GM18873 (cell line): ENCODE data around the gene S100A14.
A peak's percentile ranks its signal among the peaks of the same experiment; 100 is the strongest.
"Not testable (repeated sequence)": the region's sequence is repeated elsewhere in the genome, so short reads cannot be mapped to it uniquely, and the experiment has no call there.

Experiments
- ATAC-seq: cut with Tn5 transposase; IDR thresholded peaks from one replicate; pipeline ENCODE4 v1.9.1; 2021; ENCODE audit warnings: mild to moderate bottlenecking, moderate library complexity, moderate number of reproducible peaks; ENCODE audit not compliant: unreplicated experiment, low FRiP score

Gene S100A14

GRCh38 chr1:153598309-153599172 lies 17.6 kb downstream of the S100A14 start:
- peak; percentile 95 for ATAC-seq

- ATAC-seq: no peak
These were observed 18.9 kb downstream of the S100A14 start for GRCh38 chr1:153597206-153597605.

- ATAC-seq: no peak
These were observed 23.4 kb downstream of the S100A14 start for GRCh38 chr1:153592748-153593147.

GRCh38 chr1:153588482-153588881 lies 27.6 kb downstream of the S100A14 start:
- no peak for ATAC-seq

- not testable (repeated sequence) for ATAC-seq
These were observed 28.1 kb downstream of the S100A14 start for GRCh38 chr1:153588033-153588432.

DNA sequence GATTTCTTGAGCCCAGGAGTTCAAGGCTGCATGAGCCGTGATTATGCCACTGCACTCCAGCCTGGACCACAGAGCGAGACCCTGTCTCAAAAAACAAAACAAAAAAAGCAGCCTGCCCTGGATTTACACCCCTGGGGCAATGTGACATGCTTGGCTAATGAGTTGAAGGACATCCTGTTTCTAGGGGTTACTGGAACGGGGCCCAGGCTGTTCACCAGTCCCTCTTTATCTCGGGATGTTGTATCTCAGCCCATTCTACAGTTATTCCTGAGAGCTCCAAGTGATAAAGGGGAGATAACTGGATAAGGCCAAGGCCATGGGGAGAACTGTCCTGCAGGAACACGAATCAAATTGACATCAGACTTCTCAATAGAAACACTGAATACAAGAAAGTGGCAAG lies 28.8 kb downstream of the S100A14 start:
- ATAC-seq: no peak

DNA sequence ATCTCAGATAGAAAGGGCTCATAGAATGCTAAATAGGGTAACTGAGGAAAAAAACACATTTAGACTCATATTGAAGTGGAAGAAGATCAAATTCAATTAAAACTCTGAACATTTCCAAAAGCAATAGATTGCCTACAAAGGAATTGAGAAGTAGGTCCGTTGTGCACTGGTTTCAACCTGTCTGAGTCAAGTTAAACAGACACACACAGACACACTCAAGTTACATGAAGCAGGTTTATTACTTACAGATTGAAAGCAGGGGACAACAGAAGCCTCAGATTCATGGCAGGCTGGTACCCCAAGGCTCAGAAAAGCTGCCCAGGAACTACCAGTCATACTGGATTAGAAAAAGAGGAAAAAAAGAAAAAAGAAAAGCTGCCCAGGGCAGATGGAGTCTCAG lies 29.8 kb downstream of the S100A14 start:
- ATAC-seq: no peak

DNA sequence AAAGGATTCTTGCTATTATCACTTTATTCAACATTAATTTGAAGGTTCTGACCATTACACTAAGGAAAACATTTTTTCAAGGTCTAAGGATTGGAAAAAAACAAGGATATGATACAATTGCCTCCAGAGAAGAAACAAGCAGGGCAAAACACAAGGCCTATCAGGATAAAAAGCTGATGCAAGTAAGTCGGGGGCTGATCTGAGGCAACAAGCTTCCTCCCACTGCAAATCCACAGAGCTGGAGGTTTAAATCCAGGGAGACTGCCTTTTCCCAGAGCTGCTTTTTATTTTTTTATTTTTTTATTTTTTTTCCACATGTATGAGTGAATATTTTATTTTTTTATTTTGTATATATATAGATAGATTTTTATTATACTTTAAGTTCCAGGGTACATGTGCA lies 31.1 kb downstream of the S100A14 start:
- no peak for ATAC-seq

GRCh38 chr1:153583976-153584375 lies 32.1 kb downstream of the S100A14 start:
- no peak for ATAC-seq

DNA sequence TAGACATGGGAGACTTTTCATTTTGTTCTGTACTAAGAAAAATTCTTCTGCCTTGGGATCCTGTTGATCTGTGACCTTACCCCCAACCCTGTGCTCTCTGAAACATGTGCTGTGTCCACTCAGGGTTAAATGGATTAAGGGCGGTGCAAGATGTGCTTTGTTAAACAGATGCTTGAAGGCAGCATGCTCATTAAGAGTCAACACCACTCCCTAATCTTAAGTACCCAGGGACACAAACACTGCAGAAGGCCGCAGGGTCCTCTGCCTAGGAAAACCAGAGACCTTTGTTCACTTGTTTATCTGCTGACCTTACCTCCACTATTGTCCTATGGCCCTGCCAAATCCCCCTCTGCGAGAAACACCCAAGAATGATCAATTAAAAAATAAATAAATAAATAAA lies 32.6 kb downstream of the S100A14 start:
- ATAC-seq: not testable (repeated sequence)

DNA sequence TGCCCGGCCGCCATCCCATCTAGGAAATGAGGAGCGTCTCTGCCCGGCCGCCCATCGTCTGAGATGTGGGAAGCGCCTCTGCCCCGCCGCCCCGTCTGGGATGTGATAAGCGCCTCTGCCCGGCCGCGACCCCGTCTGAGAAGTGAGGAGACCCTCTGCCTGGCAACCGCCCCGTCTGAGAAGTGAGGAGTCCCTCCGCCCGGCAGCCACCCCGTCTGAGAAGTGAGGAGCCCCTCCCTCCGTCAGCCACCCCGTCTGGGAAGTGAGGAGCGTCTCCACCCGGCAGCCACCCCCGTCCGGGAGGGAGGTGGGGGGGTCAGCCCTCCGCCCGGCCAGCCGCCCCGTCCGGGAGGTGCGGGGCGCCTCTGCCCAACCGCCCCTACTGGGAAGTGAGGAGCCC lies 33.3 kb downstream of the S100A14 start:
- not testable (repeated sequence) for ATAC-seq

DNA sequence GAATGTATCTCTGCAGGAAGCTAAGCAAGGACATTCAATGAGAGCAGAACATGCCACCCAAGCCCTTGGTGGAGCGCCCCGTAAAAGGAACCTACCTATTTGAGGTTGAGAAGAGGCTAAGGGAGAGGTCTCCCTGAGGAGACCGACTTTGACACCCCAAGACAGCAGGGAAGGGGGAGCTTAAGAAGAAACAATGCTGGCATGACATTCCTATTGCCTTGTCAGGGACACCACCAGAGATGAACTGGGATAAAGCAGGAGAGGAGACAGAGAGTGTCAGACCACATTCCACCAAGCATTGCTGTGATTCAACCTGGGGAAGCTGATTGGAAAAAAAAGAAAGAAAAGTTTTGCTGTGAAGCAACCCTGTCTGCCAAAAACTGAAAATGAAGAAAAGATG lies 37.2 kb downstream of the S100A14 start:
- ATAC-seq: no peak

DNA sequence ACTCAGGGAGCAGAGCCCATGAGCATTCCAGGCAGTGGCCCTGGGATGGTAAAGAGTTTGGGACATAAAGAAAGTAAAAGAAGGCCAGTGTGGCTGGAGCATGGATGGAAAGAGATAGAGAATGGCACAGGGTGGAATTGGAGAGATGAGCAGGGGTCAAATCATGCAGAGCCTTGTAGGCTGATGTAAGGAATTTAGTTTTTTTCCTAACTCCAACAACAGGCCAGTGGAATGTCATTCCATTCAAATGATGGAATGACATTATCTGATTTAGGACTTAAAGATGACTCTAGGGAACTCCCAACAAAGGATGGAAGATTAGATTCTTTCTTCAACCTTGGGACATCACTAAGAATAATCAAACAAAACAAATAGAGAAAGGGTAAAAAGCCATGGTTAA lies 37.6 kb downstream of the S100A14 start:
- ATAC-seq: no peak

GRCh38 chr1:153577624-153578051 lies 38.5 kb downstream of the S100A14 start:
- ATAC-seq: no peak

GRCh38 chr1:153577138-153577537 lies 39.0 kb downstream of the S100A14 start:
- ATAC-seq: no peak

DNA sequence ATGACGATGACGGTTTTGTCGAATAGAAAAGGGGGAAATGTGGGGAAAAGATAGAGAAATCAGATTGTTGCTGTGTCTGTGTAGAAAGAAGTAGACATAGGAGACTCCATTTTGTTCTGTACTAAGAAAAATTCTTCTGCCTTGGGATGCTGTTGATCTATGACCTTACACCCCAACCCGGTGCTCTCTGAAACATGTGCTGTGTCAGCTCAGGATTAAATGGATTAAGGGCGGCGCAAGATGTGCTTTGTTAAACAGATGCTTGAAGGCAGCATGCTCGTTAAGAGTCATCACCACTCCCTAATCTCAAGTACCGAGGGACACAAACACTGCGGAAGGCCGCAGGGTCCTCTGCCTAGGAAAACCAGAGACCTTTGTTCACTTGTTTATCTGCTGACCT lies 40.6 kb downstream of the S100A14 start:
- not testable (repeated sequence) for ATAC-seq

DNA sequence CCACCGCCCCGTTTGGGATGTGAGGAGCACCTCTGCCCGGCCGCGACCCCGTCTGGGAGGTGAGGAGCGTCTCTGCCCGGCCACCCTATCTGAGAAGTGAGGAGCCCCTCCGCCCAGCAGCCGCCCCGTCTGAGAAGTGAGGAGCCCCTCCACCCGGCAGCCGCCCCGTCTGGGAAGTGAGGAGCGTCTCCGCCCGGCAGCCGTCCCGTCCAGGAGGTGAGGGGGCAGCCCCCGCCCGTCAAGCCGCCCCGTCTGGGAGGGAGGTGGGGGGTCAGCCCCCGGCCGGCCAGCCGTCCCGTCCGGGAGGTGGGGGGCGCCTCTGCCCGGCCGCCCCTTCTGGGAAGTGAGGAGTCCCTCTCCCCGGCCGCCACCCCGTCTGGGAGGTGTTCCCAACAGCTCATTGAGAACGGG lies 41.0 kb downstream of the S100A14 start:
- not testable (repeated sequence) for ATAC-seq

DNA sequence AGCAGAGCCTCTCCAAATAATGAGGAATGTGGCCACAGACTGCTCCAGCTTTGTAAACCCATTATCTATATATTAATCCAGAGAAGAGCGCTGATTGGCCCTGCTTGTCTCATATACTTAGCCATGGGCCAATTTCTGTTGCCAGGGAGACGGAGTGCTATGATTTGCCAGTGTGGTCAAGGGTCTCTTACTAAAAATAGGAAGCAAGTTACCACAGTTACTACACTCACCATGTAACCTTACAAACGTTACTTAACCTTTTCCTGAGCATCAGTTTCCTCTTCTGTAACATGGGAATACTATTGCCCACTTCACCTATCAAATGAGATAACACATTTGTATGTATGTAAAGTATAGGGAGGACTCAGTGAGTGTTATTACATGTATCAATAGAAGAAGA lies 42.8 kb downstream of the S100A14 start:
- no peak for ATAC-seq

DNA sequence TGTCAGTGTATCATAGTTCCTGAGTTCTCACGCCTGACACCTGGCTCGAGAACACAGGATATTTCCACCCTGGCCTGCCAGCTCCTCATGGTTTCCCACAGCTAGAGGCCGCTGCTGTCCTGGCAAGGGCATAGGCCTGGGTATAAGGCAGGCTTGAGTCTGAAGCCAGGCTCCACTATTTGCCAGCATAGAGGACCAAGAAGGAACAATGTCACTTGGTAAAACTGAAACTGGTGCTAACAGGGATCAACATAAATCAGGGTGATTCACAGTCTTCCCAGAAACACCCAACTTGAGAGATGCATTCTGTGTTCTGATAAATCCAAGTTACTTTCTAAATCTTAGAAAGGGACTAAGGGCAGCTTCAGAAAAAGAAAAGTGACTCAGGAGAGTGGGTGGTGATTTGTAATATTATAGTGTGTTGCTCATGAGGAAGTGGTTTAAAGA lies 43.5 kb downstream of the S100A14 start:
- no peak for ATAC-seq

DNA sequence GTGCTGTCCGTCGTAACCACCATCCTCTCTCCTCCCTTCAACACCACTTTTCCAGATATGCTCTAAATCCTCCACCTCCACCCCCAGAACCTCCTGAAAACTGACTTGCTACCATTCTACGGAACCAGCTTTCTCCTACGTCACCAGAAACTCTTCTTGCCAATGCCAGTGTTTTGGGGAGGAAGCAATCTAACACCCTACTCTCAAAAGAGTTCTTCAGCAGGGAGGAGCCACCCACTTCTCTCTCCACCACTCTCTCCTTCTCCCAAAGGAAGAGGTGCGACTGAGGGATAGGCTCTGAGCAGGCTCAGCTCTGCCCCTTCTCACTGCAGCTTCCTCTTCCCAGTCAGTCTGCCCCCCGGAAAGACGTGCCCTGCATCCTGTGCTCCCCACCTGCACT lies 44.4 kb downstream of the S100A14 start:
- ATAC-seq: no peak

DNA sequence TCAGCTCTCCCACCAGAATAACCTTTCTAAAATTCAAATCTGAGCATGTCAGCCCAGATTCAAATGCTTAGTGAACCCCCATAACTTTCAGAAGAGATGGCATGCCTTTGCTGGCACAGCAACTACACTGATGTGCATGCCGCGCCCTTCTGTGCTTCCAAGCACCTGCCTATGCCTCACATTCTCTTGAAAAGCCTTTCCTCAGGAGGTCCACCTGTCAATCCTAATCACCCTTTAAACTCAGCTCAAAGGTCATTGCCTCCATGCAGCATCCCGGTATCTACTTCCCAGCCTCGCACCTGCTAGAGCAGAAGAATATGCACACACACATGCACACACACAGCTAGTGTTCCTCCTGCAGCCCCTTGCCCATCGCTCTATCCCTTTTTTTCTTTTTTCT lies 45.3 kb downstream of the S100A14 start:
- ATAC-seq: no peak

DNA sequence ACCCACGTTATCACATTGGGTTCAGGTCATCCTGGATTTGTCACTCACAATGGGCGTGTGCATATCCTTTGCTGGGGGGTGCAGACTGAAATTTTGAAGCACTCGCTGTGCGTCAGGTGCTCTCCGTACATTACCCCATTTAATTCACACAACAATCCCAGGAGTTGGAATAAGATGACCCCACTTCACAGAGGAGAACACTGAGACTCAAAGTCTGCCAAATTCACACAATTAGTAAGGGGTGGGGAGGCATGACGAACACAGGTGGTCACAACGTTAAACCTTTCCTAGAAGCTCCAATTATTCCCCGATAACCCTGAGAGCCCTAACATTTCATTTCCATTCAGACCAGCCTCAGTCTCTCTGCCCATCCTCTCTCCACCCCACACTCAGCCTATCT lies 46.7 kb downstream of the S100A14 start:
- ATAC-seq: no peak
